Small intestine (tissue), 7 donors: ENCODE data around the gene KANSL1L. TPM values are rescaled to one million over a fixed set of nuclear protein-coding genes. Genes with fewer than 3 reads are reported as not detected.
A peak's percentile ranks its signal among the peaks of the same experiment; 100 is the strongest.

Source experiments
- DNase-seq, 2 donors: peaks; one replicate each; pipeline versions ENCODE4 v3.0.0 to v3.0.0-alpha.2; 2013
- FAIRE-seq: peaks from 2 replicates; lab custom pipeline; 2012; peaks lifted over from hg19 to GRCh38; lab: Jason Lieb, UNC
- H3K27ac ChIP-seq, 3 donors: one replicate each; pipeline ENCODE4 v1.5.1; 2013; ENCODE audit warnings: low read length in 2 of 3, mild to moderate bottlenecking in 2 of 3, control low read depth in 1 of 3, inconsistent platforms in 1 of 3, low read depth in 1 of 3, moderate library complexity in 1 of 3
- H3K27me3 ChIP-seq, 3 donors: one replicate each; pipeline ENCODE4 v1.6.1; 2013; ENCODE audit warnings: low read length in 3 of 3, inconsistent platforms in 1 of 3; ENCODE audit not compliant: control insufficient read depth in 3 of 3, insufficient read depth in 3 of 3
- H3K36me3 ChIP-seq, 3 donors: one replicate each; pipeline ENCODE4 v1.6.1; 2013; ENCODE audit warnings: low read length in 3 of 3, inconsistent platforms in 1 of 3, low read depth in 1 of 3, mild to moderate bottlenecking in 1 of 3, moderate library complexity in 1 of 3; ENCODE audit not compliant: control insufficient read depth in 3 of 3, insufficient read depth in 2 of 3
- H3K4me1 ChIP-seq, 3 donors: one replicate each; pipeline ENCODE4 v1.6.1; 2013; ENCODE audit warnings: low read length in 2 of 3, inconsistent platforms in 1 of 3, low read depth in 1 of 3, mild to moderate bottlenecking in 1 of 3, moderate library complexity in 1 of 3; ENCODE audit not compliant: control insufficient read depth in 3 of 3, insufficient read depth in 2 of 3
- H3K4me3 ChIP-seq, 3 donors: one replicate each; pipeline ENCODE4 v1.5.1; 2013; ENCODE audit warnings: low read length in 3 of 3, control low read depth in 1 of 3, inconsistent platforms in 1 of 3, low read depth in 1 of 3, mild to moderate bottlenecking in 1 of 3, moderate library complexity in 1 of 3
- H3K9me3 ChIP-seq, 2 donors: one replicate each; pipeline ENCODE4 v1.6.1; 2013; ENCODE audit warnings: low read depth in 1 of 2, low read length in 1 of 2; ENCODE audit not compliant: control insufficient read depth in 2 of 2, insufficient read depth in 1 of 2
- WGBS, 3 donors: extraction: QIAGEN DNeasy Blood & Tissue Kit; methylation state at CpG; one replicate each; pipeline ENCODE4 v1.1.7; 2013; 5-methylcytosine and 5-hydroxymethylcytosine counted together
- polyA plus RNA-seq, 4 donors: library from polyadenylated mRNA; stranded (reverse) in 3 of 4; unstranded in 1 of 4; fragments of 200-250 nt in 3 of 4; fragments of 120-200 nt in 1 of 4; gene quantifications; one replicate each; pipeline versions ENCODE4 v1.2.1 to v1.2.3, GENCODE V29; 2013
- donor health status: healthy with polysubstance abuse.
- donor health status: control.
- donor health status: control.
- donor health status: Bipolar disorder and iron deficiency.
- donor health status: healthy.

The KANSL1L gene
- polyA plus RNA-seq, 4 donors, result 1.8 to 22.2 (median 3.0) TPM

DNA sequence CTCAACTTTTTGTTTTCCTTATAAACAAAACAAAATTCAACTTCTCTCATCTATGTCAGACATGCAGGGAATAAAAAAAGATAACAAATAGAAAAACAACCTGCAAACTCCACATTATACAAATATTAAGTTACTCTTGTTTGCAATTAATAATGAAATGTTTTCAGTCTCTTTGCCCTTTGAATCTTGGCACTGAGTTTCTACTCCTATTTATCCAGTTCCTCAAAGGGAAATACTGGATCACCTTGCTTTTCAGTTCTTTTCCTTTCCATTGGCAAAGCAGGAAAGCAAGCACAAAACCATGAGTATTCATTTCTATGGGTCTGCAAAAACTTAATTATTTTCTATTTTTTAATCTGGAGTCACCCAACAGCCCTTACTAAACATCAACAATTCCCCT, 23.6 kb downstream of the KANSL1L start:
- DNase-seq (no peak), FAIRE-seq (no peak)
- no peak overlapping the region for H3K27ac ChIP-seq
- H3K4me3 ChIP-seq, result no peak overlapping the region
- H3K27me3 ChIP-seq, result no peaks in the 10 kb centered on the region
- no peaks in the 10 kb centered on the region for H3K4me1 ChIP-seq
- H3K9me3 ChIP-seq, result peaks cover 0 to 18% of the 10 kb centered on the region in 2 donors
- H3K36me3 ChIP-seq, result peaks cover 0 to 20% (median 0%) of the 10 kb centered on the region in 3 donors

- H3K9me3 ChIP-seq, result peaks cover 0 to 5% of the 10 kb centered on the region in 2 donors
- no peak overlapping the region for H3K4me3 ChIP-seq
- H3K36me3 ChIP-seq, result peaks cover 0 to 3% (median 0%) of the 10 kb centered on the region in 3 donors
- no peak for FAIRE-seq
- no peak for DNase-seq
- H3K27me3 ChIP-seq, result no peaks in the 10 kb centered on the region
- no peak overlapping the region for H3K27ac ChIP-seq
- no peaks in the 10 kb centered on the region for H3K4me1 ChIP-seq
Measured at GRCh38 chr2:210132239-210132638, 39.0 kb downstream of the KANSL1L start.

DNA sequence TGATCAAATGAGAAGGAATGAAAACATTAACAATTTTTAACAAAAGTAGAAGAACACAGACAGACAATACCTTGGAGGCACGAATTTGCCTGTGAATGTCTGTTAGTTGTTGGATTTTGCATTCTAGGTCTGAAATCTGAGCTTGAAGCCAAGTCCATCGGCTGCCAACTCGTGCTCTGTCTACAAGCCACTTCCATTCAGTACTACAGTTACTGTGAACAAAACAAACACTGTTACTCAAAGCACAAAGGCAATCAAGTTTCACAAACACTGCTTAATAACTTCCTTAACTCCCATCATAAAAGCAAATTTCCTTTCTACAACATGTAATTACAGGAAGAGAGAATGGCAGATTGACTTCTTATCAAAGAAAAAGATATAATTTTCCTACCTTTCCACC, 42.2 kb downstream of the KANSL1L start:
- H3K9me3 ChIP-seq, result peaks cover 0 to 9% of the 10 kb centered on the region in 2 donors
- H3K27me3 ChIP-seq, result no peaks in the 10 kb centered on the region
- 10 to 44% (median 23%) methylated on average over 3 of the region's 3 CpGs for WGBS, 3 donors
- peaks cover 0 to 6% (median 0%) of the 10 kb centered on the region in 3 donors for H3K36me3 ChIP-seq
- peak; percentile 10 for FAIRE-seq
- DNase-seq, result peak; percentile 27 to 58
- no peaks in the 10 kb centered on the region for H3K4me1 ChIP-seq
- H3K27ac ChIP-seq, result no peak overlapping the region
- no peak overlapping the region for H3K4me3 ChIP-seq

DNA sequence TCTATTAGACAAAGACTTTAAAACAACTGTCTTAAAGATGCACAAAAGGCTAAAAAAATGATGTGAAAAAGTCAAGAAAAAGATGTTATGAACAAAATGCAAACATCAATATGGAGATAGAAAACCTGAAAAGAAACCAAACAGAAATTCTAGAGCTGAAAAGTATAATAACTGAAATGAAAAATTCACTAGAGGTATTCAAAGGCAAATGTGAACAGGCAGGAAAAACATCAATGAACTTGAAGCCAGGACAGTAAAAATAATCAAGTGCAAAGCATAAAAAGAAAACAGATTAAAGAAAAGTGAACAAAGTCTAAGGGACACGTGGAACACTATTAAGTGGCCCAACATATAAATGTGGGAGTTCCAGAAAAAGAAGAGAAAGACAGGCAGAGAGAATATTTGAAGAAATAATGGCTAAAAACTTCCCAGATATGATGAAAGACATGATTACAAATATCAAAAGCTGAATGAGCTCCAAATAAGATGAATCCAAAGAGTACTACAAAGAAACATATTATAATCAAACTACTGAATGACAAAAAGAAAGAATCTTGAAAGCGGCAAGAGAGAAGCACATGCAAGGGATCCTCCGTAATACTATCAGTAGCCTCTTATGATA, 57.5 kb downstream of the KANSL1L start:
- no peaks in the 10 kb centered on the region for H3K27me3 ChIP-seq
- H3K4me3 ChIP-seq, result no peak overlapping the region
- DNase-seq (no peak), FAIRE-seq (no peak)
- H3K27ac ChIP-seq, result no peak overlapping the region
- H3K36me3 ChIP-seq, result peaks cover 0 to 15% (median 3%) of the 10 kb centered on the region in 3 donors
- WGBS, 3 donors, result 91 to 93% (median 93%) methylated on average over 3 of the region's 3 CpGs
- no peaks in the 10 kb centered on the region for H3K4me1 ChIP-seq
- H3K9me3 ChIP-seq, result peaks cover 0 to 25% of the 10 kb centered on the region in 2 donors

- no peak for FAIRE-seq
Measured at GRCh38 chr2:210112871-210113270, 58.3 kb downstream of the KANSL1L start.

GRCh38 chr2:210099940-210100339, 71.3 kb downstream of the KANSL1L start:
- no peak for FAIRE-seq

More at GRCh38 chr2:210112871-210113270, 58.3 kb downstream of the KANSL1L start:
- H3K36me3 ChIP-seq, result peaks cover 0 to 11% (median 3%) of the 10 kb centered on the region in 3 donors
- no peaks in the 10 kb centered on the region for H3K27me3 ChIP-seq
- no peak overlapping the region for H3K4me3 ChIP-seq
- H3K27ac ChIP-seq, result no peak overlapping the region
- peaks cover 0 to 21% of the 10 kb centered on the region in 2 donors for H3K9me3 ChIP-seq
- no peaks in the 10 kb centered on the region for H3K4me1 ChIP-seq
- peak in 1 of 2 donors; percentile 9 for DNase-seq

DNA sequence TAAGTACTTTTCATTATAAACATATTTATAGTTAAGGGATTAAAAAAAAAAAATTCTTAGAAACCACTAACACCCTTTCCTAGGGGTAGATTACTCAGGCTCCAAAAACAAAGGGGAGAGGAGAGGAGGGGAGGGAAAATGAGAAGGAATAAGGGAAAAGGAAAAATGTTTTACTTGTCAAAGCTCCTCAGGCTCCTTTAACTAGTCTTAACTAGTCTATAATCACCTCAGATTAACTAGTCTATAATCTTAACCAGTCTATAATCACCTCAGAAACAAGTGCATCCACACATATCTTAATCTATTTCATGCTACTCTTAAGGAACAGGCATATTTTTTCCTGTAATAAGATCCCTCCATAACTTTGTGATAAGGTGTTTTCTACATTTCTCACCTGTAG, 76.4 kb downstream of the KANSL1L start:
- H3K27ac ChIP-seq, result no peak overlapping the region
- no peaks in the 10 kb centered on the region for H3K36me3 ChIP-seq
- H3K4me3 ChIP-seq, result no peak overlapping the region
- H3K9me3 ChIP-seq, result no peaks in the 10 kb centered on the region
- FAIRE-seq (no peak), DNase-seq (no peak)
- no peaks in the 10 kb centered on the region for H3K4me1 ChIP-seq
- no peaks in the 10 kb centered on the region for H3K27me3 ChIP-seq

More at GRCh38 chr2:210099940-210100339, 71.3 kb downstream of the KANSL1L start:
- no peak for DNase-seq
- H3K27ac ChIP-seq, result no peak overlapping the region
- WGBS, 3 donors, result 83 to 91% (median 89%) methylated on average over 6 of the region's 6 CpGs
- H3K9me3 ChIP-seq, result no peaks in the 10 kb centered on the region
- no peak overlapping the region for H3K4me3 ChIP-seq
- no peaks in the 10 kb centered on the region for H3K27me3 ChIP-seq
- no peaks in the 10 kb centered on the region for H3K4me1 ChIP-seq
- H3K36me3 ChIP-seq, result peaks cover 0 to 2% (median 0%) of the 10 kb centered on the region in 3 donors

GRCh38 chr2:210092791-210093190, 78.4 kb downstream of the KANSL1L start:
- H3K36me3 ChIP-seq, result no peaks in the 10 kb centered on the region
- no peak overlapping the region for H3K4me3 ChIP-seq
- no peaks in the 10 kb centered on the region for H3K9me3 ChIP-seq
- no peak overlapping the region for H3K27ac ChIP-seq
- H3K4me1 ChIP-seq, result no peaks in the 10 kb centered on the region
- no peak for FAIRE-seq
- no peak for DNase-seq
- no peaks in the 10 kb centered on the region for H3K27me3 ChIP-seq

DNA sequence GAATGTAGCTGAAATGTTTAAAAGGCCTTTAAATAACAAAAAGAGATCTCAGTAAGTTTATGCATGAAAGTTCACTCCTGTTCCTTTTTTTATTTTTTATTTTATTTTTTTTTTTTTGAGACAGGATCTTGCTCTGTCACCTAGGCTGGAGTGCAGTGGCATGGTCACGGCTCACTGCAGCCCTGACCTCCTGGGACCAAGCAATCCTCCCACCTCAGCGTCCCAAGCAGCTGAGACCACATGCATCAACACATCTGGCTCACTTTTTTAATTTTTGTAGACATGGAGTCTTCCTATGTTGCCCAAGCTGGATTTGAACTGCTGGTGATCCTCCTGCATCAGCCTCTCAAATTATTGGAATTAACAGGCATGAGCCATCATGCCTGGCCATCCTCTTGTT, 84.3 kb downstream of the KANSL1L start:
- Histone ChIP-seq H3K36me3 (no peaks in the 10 kb centered on the region), H3K27me3 (no peaks in the 10 kb centered on the region), H3K4me3 (no peak overlapping the region), H3K9me3 (no peaks in the 10 kb centered on the region), H3K27ac (no peak overlapping the region), H3K4me1 (no peaks in the 10 kb centered on the region)
- DNase-seq (no peak), FAIRE-seq (no peak)
- WGBS, 3 donors, result 41 to 43% (median 41%) methylated on average over 2 of the region's 2 CpGs
